ENCODE data around the gene PTPRG. TPM values are rescaled to one million over a fixed set of nuclear protein-coding genes. Genes with fewer than 3 reads are reported as not detected.

PTPRG gene
- polyA plus RNA-seq, 1 donor (not counting 4 experiments of a cell fraction or from before 2014, with no cell fraction given), result 12.1 TPM

- TF ChIP-seq CTCF (optimal IDR thresholded peaks at IDR 0.05 in 1 of 3, IDR thresholded peaks at IDR 0.05 in 1 of 3, conservative IDR thresholded peaks at IDR 0.05 in 1 of 3; ENCODE audit: extremely low read depth in 1 of 3, insufficient read depth in 2 of 3, low read length in 3 of 3) (no peak), EZH2 (IDR thresholded peaks at IDR 0.05; ENCODE audit: low read length) (no peak)
- Histone ChIP-seq H2AFZ (ENCODE audit: control insufficient read depth, low read length) (peak overlapping the region; percentile 36), H3K9me3 (ENCODE audit: control insufficient read depth, low read depth, low read length) (no peaks in the 10 kb centered on the region), H3K4me1 (ENCODE audit: control insufficient read depth, extremely low read depth, insufficient read depth, low read length) (peaks cover 30% of the 10 kb centered on the region), H3K27ac (ENCODE audit: control insufficient read depth, insufficient read depth, low read length) (peak overlapping the region; percentile 65), H3K27me3 (ENCODE audit: control insufficient read depth, extremely low read depth, insufficient read depth, low read length) (no peaks in the 10 kb centered on the region), H3K4me2 (ENCODE audit: control insufficient read depth, extremely low read depth, insufficient read depth, low read depth, low read length) (peak overlapping the region; percentile 68), H3K9me1 (ENCODE audit: control insufficient read depth, extremely low read depth, insufficient read depth, low read length) (no peaks in the 10 kb centered on the region), H3K36me3 (ENCODE audit: control insufficient read depth in 2 of 2, extremely low read depth in 1 of 2, insufficient read depth in 2 of 2, low read length in 2 of 2) (no peaks in the 10 kb centered on the region), H4K20me1 (ENCODE audit: control insufficient read depth, extremely low read depth, insufficient read depth, low read length) (no peaks in the 10 kb centered on the region), H3K9ac (ENCODE audit: control insufficient read depth, extremely low read depth, insufficient read depth, low read length) (no peak overlapping the region), H3K4me3 (ENCODE audit: control insufficient read depth in 2 of 3, extremely low read depth in 1 of 3, insufficient read depth in 2 of 3, low read depth in 1 of 3, low read length in 3 of 3) (peak overlapping the region in 2 of 3 experiments; percentile 31), H3K79me2 (ENCODE audit: control insufficient read depth, insufficient read depth, low read length) (no peaks in the 10 kb centered on the region)
- DNase-seq (ENCODE audit: low read depth, low spot score) (no peak), FAIRE-seq (peak; percentile 32)
- dilution Hi-C loops (cut with MboI; ENCODE audit: extremely low pct_ligation_motif_present, low sequenced_read_pairs), result no loop called here
Measured at GRCh38 chr3:61956236-61956635, 394.9 kb downstream of the PTPRG start.

- no peak overlapping the region for H2AFZ ChIP-seq (ENCODE audit: control insufficient read depth, low read length)
- no peak overlapping the region for H3K9ac ChIP-seq (ENCODE audit: control insufficient read depth, extremely low read depth, insufficient read depth, low read length)
- no peaks in the 10 kb centered on the region for H3K9me3 ChIP-seq (ENCODE audit: control insufficient read depth, low read depth, low read length)
- H4K20me1 ChIP-seq (ENCODE audit: control insufficient read depth, extremely low read depth, insufficient read depth, low read length), result no peaks in the 10 kb centered on the region
- dilution Hi-C loops (cut with MboI; ENCODE audit: extremely low pct_ligation_motif_present, low sequenced_read_pairs), result no loop called here
- FAIRE-seq, result no peak
- peaks cover 40% of the 10 kb centered on the region for H3K4me1 ChIP-seq (ENCODE audit: control insufficient read depth, extremely low read depth, insufficient read depth, low read length)
- H3K4me2 ChIP-seq (ENCODE audit: control insufficient read depth, extremely low read depth, insufficient read depth, low read depth, low read length), result peak overlapping the region; percentile 68
- H3K27me3 ChIP-seq (ENCODE audit: control insufficient read depth, extremely low read depth, insufficient read depth, low read length), result no peaks in the 10 kb centered on the region
- H3K9me1 ChIP-seq (ENCODE audit: control insufficient read depth, extremely low read depth, insufficient read depth, low read length), result no peaks in the 10 kb centered on the region
- TF ChIP-seq CTCF (optimal IDR thresholded peaks at IDR 0.05 in 1 of 3, IDR thresholded peaks at IDR 0.05 in 1 of 3, conservative IDR thresholded peaks at IDR 0.05 in 1 of 3; ENCODE audit: extremely low read depth in 1 of 3, insufficient read depth in 2 of 3, low read length in 3 of 3) (no peak), EZH2 (IDR thresholded peaks at IDR 0.05; ENCODE audit: low read length) (no peak)
- no peak overlapping the region for H3K4me3 ChIP-seq (ENCODE audit: control insufficient read depth in 2 of 3, extremely low read depth in 1 of 3, insufficient read depth in 2 of 3, low read depth in 1 of 3, low read length in 3 of 3)
- no peak for DNase-seq (ENCODE audit: low read depth, low spot score)
- no peaks in the 10 kb centered on the region for H3K36me3 ChIP-seq (ENCODE audit: control insufficient read depth in 2 of 2, extremely low read depth in 1 of 2, insufficient read depth in 2 of 2, low read length in 2 of 2)
- no peaks in the 10 kb centered on the region for H3K79me2 ChIP-seq (ENCODE audit: control insufficient read depth, insufficient read depth, low read length)
- no peak overlapping the region for H3K27ac ChIP-seq (ENCODE audit: control insufficient read depth, insufficient read depth, low read length)
Measured at GRCh38 chr3:61957259-61957658, 395.9 kb downstream of the PTPRG start.

Measured in keratinocyte (primary cell).